HepG2 (cell line): ENCODE results near the gene ENTREP3. TPM values are rescaled to one million over a fixed set of nuclear protein-coding genes. Genes with fewer than 3 reads are reported as not detected.

ENCODE experiments used
- DRAP1 ChIP-seq: IDR thresholded peaks from 2 replicates; pipeline ENCODE4 v1.6.1; 2016; ENCODE audit warnings: missing genetic modification reagents, missing compliant biosample characterization
- EP300 ChIP-seq, 3 experiments: sonication (generic) in 1 of 3; formaldehyde crosslinking in 1 of 3; IDR thresholded peaks; 2 replicates each; pipeline versions ENCODE4 v1.5.1 to v1.6.1; 2011 to 2020; ENCODE audit warnings: low read depth in 2 of 3, low read length in 2 of 3, borderline replicate concordance in 1 of 3, improper control_type of control experiment in 1 of 3, mild to moderate bottlenecking in 1 of 3, missing genetic modification reagents in 1 of 3, moderate library complexity in 1 of 3
- HDAC1 ChIP-seq: sonication (generic); formaldehyde crosslinking; IDR thresholded peaks from 2 replicates; pipeline ENCODE4 v1.5.1; 2020; ENCODE audit warnings: mild to moderate bottlenecking, missing genetic modification reagents
- KMT2B ChIP-seq: IDR thresholded peaks from 2 replicates; pipeline ENCODE4 v1.6.1; 2016; ENCODE audit warnings: missing genetic modification reagents, missing compliant biosample characterization
- POLR2G ChIP-seq: fragments of 200-400 bp; formaldehyde crosslinking; IDR thresholded peaks from 2 replicates; pipeline ENCODE4 v1.6.1; 2018; ENCODE audit warnings: mild to moderate bottlenecking, low read depth, low read length, moderate library complexity
- SNAPC4 ChIP-seq: sonication (generic); formaldehyde crosslinking; IDR thresholded peaks from 2 replicates; pipeline ENCODE4 v1.4.0; 2020; ENCODE audit warnings: mild to moderate bottlenecking, missing genetic modification reagents
- THAP9 ChIP-seq: sonication (generic); formaldehyde crosslinking; IDR thresholded peaks from 2 replicates; pipeline ENCODE4; 2020; ENCODE audit warnings: missing genetic modification reagents, mild to moderate bottlenecking, borderline replicate concordance
- YEATS4 ChIP-seq: sonication (generic); formaldehyde crosslinking; IDR thresholded peaks from 2 replicates; pipeline ENCODE4 v1.4.0; 2020; ENCODE audit warnings: missing genetic modification reagents, borderline replicate concordance
- ZBTB20 ChIP-seq: sonication (generic); formaldehyde crosslinking; IDR thresholded peaks from 2 replicates; pipeline ENCODE4 v1.8.1; 2023; ENCODE audit warnings: missing genetic modification reagents, low read depth, mild to moderate bottlenecking, borderline replicate concordance
- ZNF317 ChIP-seq: sonication (generic); formaldehyde crosslinking; IDR thresholded peaks from 2 replicates; pipeline ENCODE4 v1.5.0; 2020; ENCODE audit warnings: mild to moderate bottlenecking, missing genetic modification reagents
- ZNF572 ChIP-seq: sonication (generic); formaldehyde crosslinking; IDR thresholded peaks from 2 replicates; pipeline ENCODE4 v1.5.1; 2020; ENCODE audit warnings: mild to moderate bottlenecking, missing genetic modification reagents
- ZNF614 ChIP-seq: IDR thresholded peaks from 2 replicates; pipeline ENCODE4 v1.6.1; 2018; ENCODE audit warnings: missing biosample characterization, missing genetic modification reagents, inconsistent platforms, borderline replicate concordance
- polyA plus RNA-seq, 8 experiments: library from polyadenylated mRNA; depleted of rRNA in 3 of 8; stranded (reverse) in 7 of 8; unstranded in 1 of 8; fragments of >200 nt; fragmentation: Illumina TruSeq in 4 of 8; extraction: Trizol in 4 of 8; gene quantifications; 2 replicates each; pipeline versions ENCODE4 v1.2.1 to v1.2.3, GENCODE V29; 2011 to 2016; ENCODE audit warnings: low read depth in 4 of 8, missing spikeins in 1 of 8, mixed read lengths in 1 of 8; ENCODE audit not compliant: insufficient read depth in 1 of 8
- total RNA-seq, 5 experiments: library from RNA; depleted of rRNA; stranded (reverse); fragments of >200 nt; fragmentation: Illumina TruSeq; extraction: Trizol; gene quantifications; 2 replicates each; pipeline ENCODE4 v1.2.3, GENCODE V29; 2016; ENCODE audit warnings: low read depth in 1 of 5
- TF ChIP-seq, protein P1 (sequence below): sonication (generic); formaldehyde crosslinking; IDR thresholded peaks from 2 replicates; pipeline ENCODE4 v1.5.0; 2020; ENCODE audit warnings: missing genetic modification reagents
- TF ChIP-seq, protein P2 (sequence below): sonication (generic); formaldehyde crosslinking; IDR thresholded peaks from 2 replicates; pipeline ENCODE4 v1.8.1; 2023; ENCODE audit warnings: mild to moderate bottlenecking, missing genetic modification reagents

The ENTREP3 gene
- total and polyA plus RNA-seq, 2 of the 13 experiments (the other 11 are each of a cell fraction or from before 2014, with no cell fraction given): 4.1 to 9.9 TPM

GRCh38 chr1:155227261-155228095, 27.8 kb downstream of the ENTREP3 start (continued):
- TF ChIP-seq EP300 (IDR thresholded peaks at IDR 0.05; ENCODE audit: low read depth in 2 of 2, low read length in 2 of 2) (peak in 1 of 2 experiments; percentile 6; a peak in 1 of 4 replicates), EP300 (CRISPR knock-in tag; IDR thresholded peaks at IDR 0.05; ENCODE audit: borderline replicate concordance) (no peak), THAP9 (CRISPR knock-in tag) (peak; percentile 31; the same call in 1 of the 2 replicates), HDAC1 (peak; percentile 76), POLR2G (peak; percentile 94), ZNF614 (CRISPR knock-in tag) (peak; percentile 40; the same call in 1 of the 2 replicates), SNAPC4 (0 out of 2 replicates have a peak, but pooled peaks have one; percentile 64), DRAP1 (peak; percentile 98), ZNF572 (CRISPR knock-in tag) (no peak), KMT2B (CRISPR knock-in tag) (peak; percentile 77; the same call in 1 of the 2 replicates), YEATS4 (CRISPR knock-in tag) (peak; percentile 47; the same call in 1 of the 2 replicates), ZBTB20 (CRISPR knock-in tag) (peak; percentile 48; the same call in 1 of the 2 replicates), ZNF317 (CRISPR knock-in tag) (no peak)
- TF ChIP-seq, protein P1, sequence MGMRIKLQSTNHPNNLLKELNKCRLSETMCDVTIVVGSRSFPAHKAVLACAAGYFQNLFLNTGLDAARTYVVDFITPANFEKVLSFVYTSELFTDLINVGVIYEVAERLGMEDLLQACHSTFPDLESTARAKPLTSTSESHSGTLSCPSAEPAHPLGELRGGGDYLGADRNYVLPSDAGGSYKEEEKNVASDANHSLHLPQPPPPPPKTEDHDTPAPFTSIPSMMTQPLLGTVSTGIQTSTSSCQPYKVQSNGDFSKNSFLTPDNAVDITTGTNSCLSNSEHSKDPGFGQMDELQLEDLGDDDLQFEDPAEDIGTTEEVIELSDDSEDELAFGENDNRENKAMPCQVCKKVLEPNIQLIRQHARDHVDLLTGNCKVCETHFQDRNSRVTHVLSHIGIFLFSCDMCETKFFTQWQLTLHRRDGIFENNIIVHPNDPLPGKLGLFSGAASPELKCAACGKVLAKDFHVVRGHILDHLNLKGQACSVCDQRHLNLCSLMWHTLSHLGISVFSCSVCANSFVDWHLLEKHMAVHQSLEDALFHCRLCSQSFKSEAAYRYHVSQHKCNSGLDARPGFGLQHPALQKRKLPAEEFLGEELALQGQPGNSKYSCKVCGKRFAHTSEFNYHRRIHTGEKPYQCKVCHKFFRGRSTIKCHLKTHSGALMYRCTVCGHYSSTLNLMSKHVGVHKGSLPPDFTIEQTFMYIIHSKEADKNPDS (CRISPR knock-in tag): no peak
- TF ChIP-seq, protein P2, sequence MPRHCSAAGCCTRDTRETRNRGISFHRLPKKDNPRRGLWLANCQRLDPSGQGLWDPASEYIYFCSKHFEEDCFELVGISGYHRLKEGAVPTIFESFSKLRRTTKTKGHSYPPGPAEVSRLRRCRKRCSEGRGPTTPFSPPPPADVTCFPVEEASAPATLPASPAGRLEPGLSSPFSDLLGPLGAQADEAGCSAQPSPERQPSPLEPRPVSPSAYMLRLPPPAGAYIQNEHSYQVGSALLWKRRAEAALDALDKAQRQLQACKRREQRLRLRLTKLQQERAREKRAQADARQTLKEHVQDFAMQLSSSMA (CRISPR knock-in tag): no peak
